Panc1 (cell line): ENCODE measurements around the gene PRAMEF15. TPM values are rescaled to one million over a fixed set of nuclear protein-coding genes. Genes with fewer than 3 reads are reported as not detected.
"Not testable (repeated sequence)": the region's sequence is repeated elsewhere in the genome, so short reads cannot be mapped to it uniquely, and the experiment has no call there.

ENCODE experiments used
- ATAC-seq: fragments of 200-7000 bp; cut with Tn5 transposase; 2 replicates; pipeline ENCODE4 v1.9.1; 2020; ENCODE audit warnings: mild to moderate bottlenecking, moderate library complexity
- Bru-seq: library from RNA; stranded (reverse); fragments of 400-500 nt; gene quantifications from one replicate; lab custom pipeline; 2021; lab: Mats Ljungman, UMichigan
- BruChase-seq, 2 experiments: library from RNA; stranded (reverse); fragments of 400-500 nt; gene quantifications; one replicate each; lab custom pipeline; 2021; lab: Mats Ljungman, UMichigan
- BruUV-seq: library from RNA; stranded (reverse); fragments of 400-500 nt; replicated peaks from 2 replicates; lab custom pipeline; 2021; lab: Mats Ljungman, UMichigan
- CTCF ChIA-PET: fragments of 300-600 bp; sonication (Branson Sonifier 250); formaldehyde crosslinking; loops from one replicate; lab custom pipeline; 2022; ENCODE audit warnings: antibody characterized with exemption; lab: Charles Lee
- POLR2A ChIA-PET: fragments of 300-600 bp; sonication (Branson Sonifier 250); formaldehyde crosslinking; loops from one replicate; lab custom pipeline; 2022; ENCODE audit warnings: antibody characterized with exemption; lab: Charles Lee
- DNase-seq: peaks from one replicate; pipeline ENCODE4 v3.0.0-alpha.2; 2010; ENCODE audit warnings: low read depth, low spot score
- H3K27ac ChIP-seq: 2 replicates; pipeline ENCODE4 v1.5.1; 2011; ENCODE audit warnings: mild to moderate bottlenecking, low read length, inconsistent platforms
- H3K27me3 ChIP-seq: fragments of 200-500 bp; sonication (Bioruptor generic); 2 replicates; pipeline ENCODE4 v1.6.0; 2014; ENCODE audit warnings: low read length, inconsistent platforms; ENCODE audit not compliant: control insufficient read depth, insufficient read depth
- H3K36me3 ChIP-seq: fragments of 200-500 bp; sonication (Bioruptor generic); 2 replicates; pipeline ENCODE4 v1.5.1; 2014; ENCODE audit warnings: inconsistent platforms, mild to moderate bottlenecking, low read length, moderate library complexity; ENCODE audit not compliant: control insufficient read depth, insufficient read depth
- H3K4me1 ChIP-seq: 2 replicates; pipeline ENCODE4 v1.5.1; 2011; ENCODE audit warnings: inconsistent platforms, mild to moderate bottlenecking, low read length, moderate library complexity; ENCODE audit not compliant: control insufficient read depth, insufficient read depth
- H3K4me3 ChIP-seq, 2 experiments: 2 replicates each; pipeline ENCODE4 v1.5.1; 2011 to 2012; ENCODE audit warnings: low read depth in 2 of 2, low read length in 2 of 2, mild to moderate bottlenecking in 2 of 2, inconsistent platforms in 1 of 2, moderate library complexity in 1 of 2
- H3K9me3 ChIP-seq: fragments of 200-500 bp; sonication (Bioruptor generic); 2 replicates; pipeline ENCODE4 v1.5.1; 2014; ENCODE audit warnings: low read depth, mild to moderate bottlenecking, inconsistent platforms, low read length, moderate library complexity; ENCODE audit not compliant: control insufficient read depth, insufficient read depth
- in situ Hi-C: cut with HindIII; loops from 2 replicates; pipeline ENCODE4 v1.10.0; 2016; ENCODE audit warnings: low sequenced_read_pairs, low pct_unique_long_range_greater_than_20kb
- intact Hi-C: fragments of 100-400 bp; cut with micrococcal nuclease; formaldehyde crosslinking; loops from one replicate; pipeline ENCODE4 v1.10.0; 2022; ENCODE audit not compliant: unreplicated experiment
- long read RNA-seq: library from polyadenylated mRNA; unstranded; transcript quantifications from one replicate; pipeline ENCODE4 v2.0.0, GENCODE V29; 2021; ENCODE audit not compliant: unreplicated experiment
- polyA plus RNA-seq: library from polyadenylated mRNA; unstranded; fragments of >200 nt; gene quantifications from one replicate; pipeline ENCODE4 v1.2.1, GENCODE V29; 2012; ENCODE audit warnings: missing spikeins; ENCODE audit not compliant: insufficient read length
- total RNA-seq: library from RNA; stranded (reverse); gene quantifications from one replicate; pipeline ENCODE4 v1.2.1, GENCODE V29; 2021; ENCODE audit not compliant: unreplicated experiment

Gene PRAMEF15
- total RNA-seq (not detected), Bru-seq, nascent RNA (not detected), BruChase-seq, experiment 1, labeled RNA remaining after a 2-hour chase (not detected), BruChase-seq, experiment 2, labeled RNA remaining after a 6-hour chase (not detected)
- not detected for polyA plus RNA-seq
- long read RNA-seq = 0 reads

- POLR2A ChIA-PET, H3K27ac ChIP-seq, ATAC-seq, H3K9me3 ChIP-seq, H3K4me1 ChIP-seq, CTCF ChIA-PET, intact Hi-C loops, H3K4me3 ChIP-seq, H3K27me3 ChIP-seq, in situ Hi-C loops, DNase-seq, H3K36me3 ChIP-seq, BruUV-seq: not testable (repeated sequence)
Observed at GRCh38 chr1:13315281-13315680, at the start of gene PRAMEF15. TSS of gene PRAMEF15 (plus strand) at chr1:13315581. CDS start at chr1:13318408, 2,827 bp downstream.

GRCh38 chr1:13277016-13277415 is 38.4 kb upstream of the PRAMEF15 start:
- H3K9me3 ChIP-seq, H3K36me3 ChIP-seq, BruUV-seq, H3K27ac ChIP-seq, POLR2A ChIA-PET, H3K27me3 ChIP-seq, H3K4me3 ChIP-seq, DNase-seq, in situ Hi-C loops, CTCF ChIA-PET, H3K4me1 ChIP-seq, intact Hi-C loops: not testable (repeated sequence)
- ATAC-seq = peak; percentile 75; the same call in 1 of the 2 replicates

GRCh38 chr1:13279617-13280016 is 35.8 kb upstream of the PRAMEF15 start:
- H3K4me3 ChIP-seq, H3K27ac ChIP-seq, BruUV-seq, H3K27me3 ChIP-seq, POLR2A ChIA-PET, intact Hi-C loops, in situ Hi-C loops, H3K9me3 ChIP-seq, CTCF ChIA-PET, H3K36me3 ChIP-seq, H3K4me1 ChIP-seq, DNase-seq, ATAC-seq: not testable (repeated sequence)

- H3K36me3 ChIP-seq, H3K4me3 ChIP-seq, H3K27me3 ChIP-seq, in situ Hi-C loops, H3K4me1 ChIP-seq, DNase-seq, BruUV-seq, CTCF ChIA-PET, POLR2A ChIA-PET, H3K9me3 ChIP-seq, H3K27ac ChIP-seq, ATAC-seq, intact Hi-C loops: not testable (repeated sequence)
Observed at GRCh38 chr1:13285037-13285436, 30.3 kb upstream of the PRAMEF15 start, which contains the start of gene PRAMEF8. TSS of gene PRAMEF8 (minus strand) at chr1:13285137. CDS start at chr1:13284091, 1,046 bp downstream.

GRCh38 chr1:13289030-13289429 is 26.4 kb upstream of the PRAMEF15 start:
- H3K9me3 ChIP-seq, BruUV-seq, H3K27ac ChIP-seq, intact Hi-C loops, H3K4me1 ChIP-seq, H3K4me3 ChIP-seq, POLR2A ChIA-PET, CTCF ChIA-PET, DNase-seq, in situ Hi-C loops, H3K27me3 ChIP-seq, ATAC-seq, H3K36me3 ChIP-seq: not testable (repeated sequence)

GRCh38 chr1:13297216-13297931 is 18.0 kb upstream of the PRAMEF15 start:
- CTCF ChIA-PET, DNase-seq, H3K9me3 ChIP-seq, H3K4me3 ChIP-seq, H3K27me3 ChIP-seq, POLR2A ChIA-PET, H3K27ac ChIP-seq, H3K4me1 ChIP-seq, BruUV-seq, intact Hi-C loops, H3K36me3 ChIP-seq, in situ Hi-C loops, ATAC-seq: not testable (repeated sequence)

- in situ Hi-C loops, H3K4me1 ChIP-seq, H3K36me3 ChIP-seq, H3K4me3 ChIP-seq, ATAC-seq, intact Hi-C loops, DNase-seq, BruUV-seq, CTCF ChIA-PET, POLR2A ChIA-PET, H3K27ac ChIP-seq, H3K9me3 ChIP-seq, H3K27me3 ChIP-seq: not testable (repeated sequence)
Observed at GRCh38 chr1:13298699-13299098, 16.7 kb upstream of the PRAMEF15 start.
